Fibroblast of skin of abdomen (primary cell): Measurements from ENCODE around the gene LARGE2.

ENCODE experiments used
- DNase-seq: peaks from one replicate; pipeline ENCODE4 v3.0.0-alpha.2; 2013

Gene LARGE2

GRCh38 chr11:45930951-45931570, 8.6 kb downstream of the LARGE2 start:
- DNase-seq, result no peak

GRCh38 chr11:45931739-45932138, 9.3 kb downstream of the LARGE2 start:
- DNase-seq, result no peak

GRCh38 chr11:45932217-45932616, 9.8 kb downstream of the LARGE2 start:
- DNase-seq, result no peak

- peak; percentile 52 for DNase-seq
Measured at GRCh38 chr11:45933131-45933831, 10.8 kb downstream of the LARGE2 start.

GRCh38 chr11:45933846-45934579, 11.6 kb downstream of the LARGE2 start:
- DNase-seq, result no peak

- DNase-seq, result no peak
Measured at GRCh38 chr11:45934580-45935318, 12.3 kb downstream of the LARGE2 start.

- DNase-seq, result no peak
Measured at GRCh38 chr11:45935349-45936064, 13.1 kb downstream of the LARGE2 start.

GRCh38 chr11:45936511-45937054, 14.1 kb downstream of the LARGE2 start:
- no peak for DNase-seq

- no peak for DNase-seq
Measured at GRCh38 chr11:45937916-45938315, 15.5 kb downstream of the LARGE2 start.

- peak; percentile 18 for DNase-seq
Measured at GRCh38 chr11:45939836-45940235, 17.4 kb downstream of the LARGE2 start.

GRCh38 chr11:45941285-45941684, 18.8 kb downstream of the LARGE2 start:
- DNase-seq, result no peak

- DNase-seq, result no peak
Measured at GRCh38 chr11:45942381-45942780, 19.9 kb downstream of the LARGE2 start.

- DNase-seq, result no peak
Measured at GRCh38 chr11:45945397-45945999, 23.0 kb downstream of the LARGE2 start.

GRCh38 chr11:45947885-45948284, 25.4 kb downstream of the LARGE2 start:
- DNase-seq, result no peak

- no peak for DNase-seq
Measured at GRCh38 chr11:45948356-45948755, 25.9 kb downstream of the LARGE2 start.

- no peak for DNase-seq
Measured at GRCh38 chr11:45949992-45950407, 27.5 kb downstream of the LARGE2 start.

- DNase-seq, result peak; percentile 87
Measured at GRCh38 chr11:45959851-45960250, 37.4 kb downstream of the LARGE2 start.

GRCh38 chr11:45960387-45961095, 38.1 kb downstream of the LARGE2 start:
- DNase-seq, result no peak

GRCh38 chr11:45961751-45962240, 39.3 kb downstream of the LARGE2 start:
- DNase-seq, result no peak

GRCh38 chr11:45964911-45965389, 42.5 kb downstream of the LARGE2 start:
- DNase-seq, result peak; percentile 74

GRCh38 chr11:45967506-45967905, 45.0 kb downstream of the LARGE2 start:
- DNase-seq, result no peak
